Aorta (tissue), 5 donors: ENCODE measurements around the gene CNTN5. TPM values are rescaled to one million over a fixed set of nuclear protein-coding genes. Genes with fewer than 3 reads are reported as not detected.
"Not testable (repeated sequence)": the region's sequence is repeated elsewhere in the genome, so short reads cannot be mapped to it uniquely, and the experiment has no call there.

Source experiments
- ATAC-seq: fragments of 200-7000 bp; cut with Tn5 transposase; one replicate; pipeline ENCODE4 v1.9.1; 2022; ENCODE audit warnings: moderate library complexity; ENCODE audit not compliant: low FRiP score
- DNase-seq, 2 donors: peaks; one replicate each; pipeline ENCODE4 v3.0.0-alpha.2; 2020
- H3K27ac ChIP-seq, 2 donors: one replicate each; pipeline ENCODE4 v1.5.1; 2013; ENCODE audit warnings: low read length in 2 of 2, mild to moderate bottlenecking in 2 of 2, moderate library complexity in 2 of 2, control low read depth in 1 of 2, inconsistent platforms in 1 of 2, low read depth in 1 of 2
- H3K27me3 ChIP-seq, 2 donors: one replicate each; pipeline ENCODE4 v1.6.1; 2013; ENCODE audit warnings: control low read depth in 1 of 2, low read length in 1 of 2, mild to moderate bottlenecking in 1 of 2, moderate library complexity in 1 of 2; ENCODE audit not compliant: insufficient read depth in 2 of 2, control insufficient read depth in 1 of 2
- H3K36me3 ChIP-seq, 2 donors: one replicate each; pipeline ENCODE4 v1.6.1; 2013; ENCODE audit warnings: control low read depth in 1 of 2, low read length in 1 of 2, mild to moderate bottlenecking in 1 of 2; ENCODE audit not compliant: insufficient read depth in 2 of 2, control insufficient read depth in 1 of 2
- H3K4me1 ChIP-seq, 2 donors: one replicate each; pipeline ENCODE4 v1.6.1; 2013; ENCODE audit warnings: low read length in 2 of 2, control low read depth in 1 of 2, mild to moderate bottlenecking in 1 of 2, moderate library complexity in 1 of 2; ENCODE audit not compliant: insufficient read depth in 2 of 2, control insufficient read depth in 1 of 2
- H3K4me3 ChIP-seq, 2 donors: one replicate each; pipeline ENCODE4 v1.5.1; 2013; ENCODE audit warnings: low read length in 2 of 2, control low read depth in 1 of 2, mild to moderate bottlenecking in 1 of 2
- H3K9me3 ChIP-seq: one replicate; pipeline ENCODE4 v1.6.1; 2013; ENCODE audit warnings: mild to moderate bottlenecking, low read length; ENCODE audit not compliant: control insufficient read depth
- WGBS, 2 donors: extraction: QIAGEN DNeasy Blood & Tissue Kit; methylation state at CpG; one replicate each; pipeline ENCODE4 v1.1.7; 2013; 5-methylcytosine and 5-hydroxymethylcytosine counted together
- intact Hi-C, 2 donors: fragments of 100-400 bp; cut with DNase I; formaldehyde crosslinking; loops; one replicate each; pipeline versions ENCODE4 v1.14.2 to v1.15.0; 2022
- polyA plus RNA-seq, 2 donors: library from polyadenylated mRNA; stranded (reverse); fragments of 200-250 nt; gene quantifications; one replicate each; pipeline ENCODE4 v1.2.3, GENCODE V29; 2013
- total RNA-seq, 2 donors: library from RNA; stranded (reverse); fragmentation: NEBNext Ultra II Directional; extraction: Animal tissue kit (Norgen Biotek cat#: 25700); gene quantifications; one replicate each; pipeline ENCODE4 v1.2.1, GENCODE V29; 2021
- donor health status: healthy with polysubstance abuse.
- donor health status: Bipolar disorder and iron deficiency.
- donor health status: DM: no; HTN: no; CAD: no.
- donor health status: DM: no; HTN: no; CAD: no.
- donor health status: DM: yes; HTN: yes; CAD: no.

CNTN5 gene
- total and polyA plus RNA-seq, 4 donors = 0.13 to 2.9 (median 0.96) TPM; not detected in 1

DNA sequence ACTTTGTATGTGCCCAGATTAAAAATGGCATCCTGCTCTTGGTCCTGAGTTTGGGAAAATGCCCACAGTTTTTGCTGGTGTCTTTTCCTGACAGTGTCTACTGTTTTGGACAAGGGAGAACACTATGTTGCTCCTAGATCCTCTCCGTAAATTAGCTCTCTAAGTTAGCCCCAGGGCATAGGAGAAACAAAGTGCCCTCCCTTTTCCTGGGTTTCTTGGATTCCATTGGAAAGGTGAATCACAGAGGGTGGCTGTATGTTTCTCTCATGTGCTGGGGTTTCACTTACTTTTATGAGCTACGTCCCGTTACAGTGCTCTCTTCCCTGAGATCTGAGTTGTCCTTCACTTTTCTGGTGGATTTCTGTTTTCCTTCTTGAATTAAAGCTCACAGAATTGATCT lies 782.8 kb downstream of the CNTN5 start:
- no peak for ATAC-seq
- H3K36me3 ChIP-seq = no peaks in the 10 kb centered on the region
- no peak overlapping the region for H3K27ac ChIP-seq
- WGBS, 2 donors = 88 to 92% methylated on average over 3 of the region's 3 CpGs
- H3K9me3 ChIP-seq = peaks cover 3% of the 10 kb centered on the region
- no peaks in the 10 kb centered on the region for H3K4me1 ChIP-seq
- H3K4me3 ChIP-seq = no peak overlapping the region
- DNase-seq = no peak
- intact Hi-C loops = no loop called here
- H3K27me3 ChIP-seq = no peaks in the 10 kb centered on the region

DNA sequence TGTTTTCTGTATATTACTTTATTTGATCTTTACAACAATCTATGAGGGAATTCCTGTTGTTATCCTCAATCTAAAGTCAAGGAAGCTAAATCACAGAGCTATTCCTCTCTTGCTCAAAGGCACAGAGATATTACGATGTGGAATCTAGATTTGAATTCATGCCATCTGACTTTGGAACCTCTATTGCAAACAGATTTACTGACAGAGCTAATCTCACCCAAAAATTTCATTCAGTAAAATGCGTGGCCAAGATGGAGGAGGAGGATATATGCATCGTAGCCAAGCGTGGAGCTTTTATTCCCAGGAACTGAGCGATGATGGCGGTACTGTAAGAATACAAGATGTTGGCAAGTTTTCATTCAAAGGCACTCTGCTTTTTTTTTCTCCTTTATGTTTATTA lies 791.8 kb downstream of the CNTN5 start:
- Histone ChIP-seq H3K4me1 (no peaks in the 10 kb centered on the region), H3K27me3 (no peaks in the 10 kb centered on the region), H3K9me3 (no peaks in the 10 kb centered on the region), H3K4me3 (no peak overlapping the region), H3K27ac (no peak overlapping the region), H3K36me3 (no peaks in the 10 kb centered on the region)
- no peak for ATAC-seq
- intact Hi-C loops = no loop called here
- WGBS, 2 donors = 89 to 91% methylated on average over 6 of the region's 6 CpGs
- no peak for DNase-seq

DNA sequence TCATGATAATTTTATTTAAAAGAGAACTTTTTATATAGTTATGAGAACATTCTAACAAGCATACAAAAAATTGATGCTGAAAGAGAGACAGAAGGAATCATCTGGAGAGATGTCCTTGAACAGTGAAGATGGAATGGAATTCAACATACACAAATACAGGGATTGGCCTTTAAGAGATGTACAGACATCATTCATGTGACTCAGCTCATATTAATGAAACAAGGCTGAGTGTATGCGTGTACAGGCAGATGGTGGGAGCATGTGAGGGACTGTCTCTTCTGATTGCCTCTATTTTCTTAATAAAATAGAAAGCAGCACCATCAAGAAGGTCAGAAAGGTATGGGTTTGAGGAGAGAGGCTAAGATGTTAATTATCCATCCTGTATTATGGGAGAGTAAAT lies 793.3 kb downstream of the CNTN5 start:
- H3K36me3 ChIP-seq = no peaks in the 10 kb centered on the region
- WGBS, 2 donors = 75 to 83% methylated on average over 1 of the region's 1 CpG
- ATAC-seq (no peak), DNase-seq (no peak)
- H3K27me3 ChIP-seq = no peaks in the 10 kb centered on the region
- H3K9me3 ChIP-seq = no peaks in the 10 kb centered on the region
- no peaks in the 10 kb centered on the region for H3K4me1 ChIP-seq
- intact Hi-C loops = no loop called here
- no peak overlapping the region for H3K4me3 ChIP-seq
- no peak overlapping the region for H3K27ac ChIP-seq

DNA sequence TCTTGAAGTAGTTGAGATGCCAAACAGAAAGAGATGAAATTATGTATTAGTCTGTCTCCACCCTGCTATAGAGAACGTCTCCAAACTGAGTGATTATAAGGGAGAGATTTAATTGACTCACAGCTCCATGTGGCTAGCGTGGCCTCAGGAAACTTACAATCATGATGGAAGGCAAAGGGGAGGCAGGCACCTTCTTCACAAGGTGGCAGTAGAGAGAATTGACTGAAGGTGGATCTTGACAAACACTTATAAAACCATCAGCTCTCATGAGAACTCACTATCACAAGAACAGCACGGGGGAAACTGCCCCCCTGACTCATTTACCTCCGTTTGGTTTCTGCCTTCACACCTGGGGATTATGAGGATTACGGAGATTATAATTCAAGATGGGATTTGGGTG lies 794.0 kb downstream of the CNTN5 start:
- intact Hi-C loops = no loop called here
- Histone ChIP-seq H3K36me3 (no peaks in the 10 kb centered on the region), H3K4me1 (no peaks in the 10 kb centered on the region), H3K27me3 (no peaks in the 10 kb centered on the region), H3K9me3 (no peaks in the 10 kb centered on the region), H3K27ac (no peak overlapping the region), H3K4me3 (no peak overlapping the region)
- 71 to 75% methylated on average over 5 of the region's 5 CpGs for WGBS, 2 donors
- DNase-seq = no peak
- no peak for ATAC-seq

DNA sequence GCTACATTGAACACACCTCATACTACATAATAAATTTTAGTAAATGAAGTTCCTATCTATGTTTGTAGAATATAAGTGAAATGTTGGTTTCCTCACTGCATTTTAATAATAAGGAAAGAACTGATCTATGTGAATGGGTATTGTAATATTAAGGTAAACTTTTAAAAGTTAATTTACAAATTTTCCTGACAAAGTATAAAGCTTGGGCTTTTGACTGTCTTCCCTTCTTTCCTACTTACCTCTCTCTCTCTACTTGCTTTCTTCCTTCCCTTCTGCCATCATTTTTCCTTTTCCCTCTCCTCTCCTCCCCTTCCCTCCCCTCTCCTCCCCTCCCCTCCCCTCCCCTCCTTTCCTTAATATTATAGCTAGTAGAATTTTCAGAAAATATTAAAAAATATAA lies 798.2 kb downstream of the CNTN5 start:
- Histone ChIP-seq H3K4me1 (no peaks in the 10 kb centered on the region), H3K27ac (no peak overlapping the region), H3K4me3 (no peak overlapping the region), H3K36me3 (no peaks in the 10 kb centered on the region), H3K9me3 (no peaks in the 10 kb centered on the region), H3K27me3 (no peaks in the 10 kb centered on the region)
- no peak for ATAC-seq
- DNase-seq = no peak
- intact Hi-C loops = no loop called here

DNA sequence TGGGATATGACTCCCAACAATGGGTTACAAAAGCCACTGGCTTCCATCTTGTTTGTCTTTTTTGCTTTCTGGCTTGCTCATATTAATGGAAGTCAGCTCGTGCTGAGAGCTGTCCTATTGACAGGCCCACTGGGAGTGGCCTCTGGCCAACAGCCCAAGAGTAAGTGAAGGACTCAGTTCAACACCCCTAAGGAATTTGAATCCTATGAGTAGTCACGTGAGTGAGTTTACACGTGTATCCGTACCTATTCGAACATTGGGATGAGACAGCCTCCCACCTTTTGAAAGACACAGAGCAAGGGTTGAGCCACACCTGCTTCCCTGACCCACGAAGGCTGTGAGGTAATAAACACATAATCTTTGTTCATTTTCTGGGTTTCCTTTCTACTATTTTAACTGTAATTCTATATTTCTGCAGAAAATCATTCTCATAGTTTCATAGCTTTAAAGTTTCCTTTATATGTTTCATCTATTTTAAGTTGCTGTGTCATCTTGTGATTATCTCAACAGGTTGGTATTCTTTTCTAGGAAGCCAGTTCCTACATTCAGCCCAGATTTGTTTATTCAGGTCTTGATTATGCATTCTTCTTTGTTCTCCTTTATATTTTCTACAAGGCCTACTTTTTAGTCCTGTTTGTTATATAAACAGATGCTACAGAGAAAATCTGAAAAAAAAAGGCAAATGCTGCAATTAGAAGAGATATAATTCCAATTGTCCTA lies 802.3 kb downstream of the CNTN5 start:
- H3K27ac ChIP-seq = no peak overlapping the region
- WGBS, 2 donors = 73 to 75% methylated on average over 6 of the region's 6 CpGs
- H3K36me3 ChIP-seq = no peaks in the 10 kb centered on the region
- intact Hi-C loops = no loop called here
- no peaks in the 10 kb centered on the region for H3K4me1 ChIP-seq
- ATAC-seq = no peak
- H3K9me3 ChIP-seq = no peaks in the 10 kb centered on the region
- no peak overlapping the region for H3K4me3 ChIP-seq
- no peak for DNase-seq
- H3K27me3 ChIP-seq = no peaks in the 10 kb centered on the region

DNA sequence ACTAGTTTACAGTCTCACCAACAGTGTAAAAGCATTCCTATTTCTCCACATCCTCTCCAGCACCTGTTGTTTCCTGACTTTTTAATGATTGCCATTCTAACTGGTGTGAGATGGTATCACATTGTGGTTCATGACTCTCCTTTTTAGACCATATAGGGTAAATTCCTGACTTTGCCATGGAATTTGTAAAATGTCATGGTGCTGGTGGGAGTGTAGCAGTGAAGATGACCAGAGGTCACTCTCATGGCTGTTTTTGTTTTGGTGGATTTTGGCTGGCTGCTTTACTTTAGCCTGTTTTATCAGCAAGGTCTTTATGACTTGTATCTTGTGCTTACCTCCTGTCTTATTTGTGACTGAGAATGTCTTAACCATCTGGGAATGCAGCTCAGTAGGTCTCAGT lies 816.0 kb downstream of the CNTN5 start:
- H3K36me3 ChIP-seq, DNase-seq, ATAC-seq, H3K9me3 ChIP-seq, H3K4me3 ChIP-seq, H3K27ac ChIP-seq, H3K4me1 ChIP-seq, H3K27me3 ChIP-seq, intact Hi-C loops: not testable (repeated sequence)

DNA sequence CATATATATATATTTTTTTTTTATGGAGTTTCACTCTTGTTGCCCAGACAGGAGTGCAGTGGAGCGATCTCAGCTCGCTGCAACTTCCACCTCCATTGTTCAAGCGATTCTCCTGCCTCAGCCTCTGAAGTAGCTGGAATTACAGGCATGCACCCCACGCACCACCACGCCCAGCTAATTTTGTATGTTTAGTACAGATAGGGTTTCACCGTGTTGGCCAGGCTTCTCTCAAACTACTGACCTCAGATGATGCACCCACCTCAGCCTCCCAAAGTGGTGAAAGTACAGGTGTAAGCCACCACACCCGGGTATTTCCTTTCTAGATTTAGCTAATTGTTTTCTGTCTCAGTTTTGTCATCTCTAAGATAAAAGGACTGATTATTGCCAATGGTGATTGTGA lies 821.1 kb downstream of the CNTN5 start:
- intact Hi-C loops = no loop called here
- Histone ChIP-seq H3K4me3 (no peak overlapping the region), H3K4me1 (no peaks in the 10 kb centered on the region), H3K36me3 (no peaks in the 10 kb centered on the region), H3K9me3 (no peaks in the 10 kb centered on the region), H3K27me3 (no peaks in the 10 kb centered on the region), H3K27ac (no peak overlapping the region)
- DNase-seq = no peak
- WGBS, 2 donors = 87 to 92% methylated on average over 7 of the region's 7 CpGs
- ATAC-seq = no peak

DNA sequence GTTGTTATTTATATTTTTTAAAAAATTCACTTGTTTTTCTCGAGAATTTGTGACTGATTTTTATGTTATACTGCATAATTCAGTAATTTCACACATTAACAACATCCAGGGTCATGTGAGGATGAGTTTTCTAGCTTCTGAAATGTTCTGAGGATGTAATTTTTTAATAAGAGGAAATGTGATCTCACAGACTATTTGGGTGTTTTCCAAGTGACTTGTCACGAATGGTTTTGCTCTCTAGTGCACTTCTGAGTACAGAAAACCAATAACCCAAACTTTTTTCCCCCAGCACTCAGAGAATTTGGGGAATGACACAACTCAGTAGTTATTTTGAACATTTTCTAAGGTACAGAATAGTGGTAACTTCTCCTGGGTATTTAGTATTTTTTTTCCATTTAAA lies 845.2 kb downstream of the CNTN5 start:
- Histone ChIP-seq H3K27ac (no peak overlapping the region), H3K4me3 (no peak overlapping the region), H3K36me3 (no peaks in the 10 kb centered on the region), H3K4me1 (no peaks in the 10 kb centered on the region), H3K27me3 (no peaks in the 10 kb centered on the region), H3K9me3 (no peaks in the 10 kb centered on the region)
- ATAC-seq (no peak), DNase-seq (no peak)
- intact Hi-C loops = no loop called here
- WGBS, 2 donors = 43 to 44% methylated on average over 2 of the region's 2 CpGs
